CD4-positive, alpha-beta T cell treated with Interleukin-21 for 1 hour (primary cell): ENCODE measurements around the gene SLC10A1.
"Not testable (repeated sequence)": the region's sequence is repeated elsewhere in the genome, so short reads cannot be mapped to it uniquely, and the experiment has no call there.

ENCODE experiments used
- DNase-seq: peaks from one replicate; pipeline ENCODE4 v3.0.0-alpha.2; 2020

Gene SLC10A1

DNA sequence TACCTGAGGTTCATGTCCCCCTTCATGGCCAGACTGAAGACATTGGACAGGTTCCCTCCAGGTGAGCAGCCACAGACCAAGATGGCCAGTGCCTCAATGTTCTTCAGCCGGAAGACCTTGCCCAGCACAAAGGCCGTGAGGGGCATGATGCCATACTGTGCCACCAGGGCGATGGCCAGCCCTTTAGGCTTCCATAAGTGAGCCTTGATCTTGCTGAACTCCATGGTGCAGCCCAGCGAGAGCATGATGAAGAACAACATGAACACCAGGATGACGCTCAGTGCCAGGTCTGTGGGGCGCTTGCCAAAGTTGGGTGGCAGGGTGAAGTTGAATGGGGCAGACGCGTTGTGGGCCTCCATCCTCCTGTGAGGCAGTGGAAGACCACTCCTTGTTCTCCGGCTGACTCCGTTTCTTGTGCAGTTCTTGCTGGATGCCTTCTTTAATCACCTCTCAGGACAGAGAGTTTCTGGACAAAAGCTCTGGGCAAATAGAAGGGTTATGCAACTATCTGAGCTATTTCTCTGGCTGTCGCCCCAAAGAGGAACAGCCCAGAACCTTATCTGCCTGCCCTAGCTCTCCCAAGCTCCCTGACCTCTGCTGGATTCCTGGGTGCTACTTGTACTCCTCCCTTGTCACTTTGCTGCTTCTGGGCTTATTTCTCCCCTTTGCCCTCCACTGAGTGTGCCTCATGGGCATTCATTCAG lies at the start of gene SLC10A1:
Gene SLC10A1 (minus strand): TSS at position 445 of the 704 bp plus-strand sequence. CDS start 86 bp downstream, at position 359.
- no peak for DNase-seq

DNA sequence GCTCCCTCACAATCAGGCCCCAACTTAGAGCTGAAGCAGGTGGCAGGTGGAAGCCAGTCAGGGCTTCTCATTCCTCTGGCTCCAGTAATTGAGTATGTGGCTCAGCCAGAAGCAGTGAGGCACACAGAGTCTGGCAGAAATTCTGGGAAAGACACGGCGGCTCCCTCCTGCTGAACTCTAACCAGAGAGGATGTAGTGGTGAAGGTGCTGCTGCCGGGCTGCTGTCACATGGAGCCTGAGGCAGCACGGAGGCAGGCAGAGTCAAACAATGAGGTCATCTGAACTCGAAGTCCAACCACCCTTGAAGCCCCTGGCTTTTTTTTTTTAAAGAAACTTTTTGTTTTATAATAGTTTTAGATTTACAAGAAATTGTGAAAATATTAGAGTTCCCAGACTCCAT lies 48.7 kb upstream of the SLC10A1 start:
- DNase-seq: no peak

DNA sequence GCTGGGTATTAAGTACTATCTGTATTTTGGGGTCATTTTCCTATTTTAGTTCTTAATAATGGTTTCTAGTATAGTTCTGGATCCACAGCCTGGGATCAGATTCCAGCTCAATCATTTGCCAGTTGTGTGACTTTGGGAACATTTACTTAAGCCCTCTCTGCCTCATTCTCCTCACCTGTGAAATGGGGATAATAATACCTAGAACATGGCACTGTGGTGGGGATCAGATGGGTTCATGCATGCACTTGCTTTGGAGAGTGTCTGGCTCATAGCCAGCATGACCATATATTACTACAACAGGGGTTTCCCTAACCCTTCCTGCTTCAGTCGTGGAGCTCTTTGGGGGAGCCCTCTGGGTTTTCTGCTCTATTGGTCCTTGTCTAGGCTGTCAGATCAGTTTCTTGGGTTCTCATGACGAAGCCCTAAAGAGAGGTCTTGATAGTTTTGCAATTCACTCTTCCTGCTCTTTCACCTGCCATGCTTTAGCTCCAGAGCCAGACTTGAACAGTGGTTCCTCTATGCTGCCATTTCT lies 48.1 kb upstream of the SLC10A1 start:
- DNase-seq: no peak

DNA sequence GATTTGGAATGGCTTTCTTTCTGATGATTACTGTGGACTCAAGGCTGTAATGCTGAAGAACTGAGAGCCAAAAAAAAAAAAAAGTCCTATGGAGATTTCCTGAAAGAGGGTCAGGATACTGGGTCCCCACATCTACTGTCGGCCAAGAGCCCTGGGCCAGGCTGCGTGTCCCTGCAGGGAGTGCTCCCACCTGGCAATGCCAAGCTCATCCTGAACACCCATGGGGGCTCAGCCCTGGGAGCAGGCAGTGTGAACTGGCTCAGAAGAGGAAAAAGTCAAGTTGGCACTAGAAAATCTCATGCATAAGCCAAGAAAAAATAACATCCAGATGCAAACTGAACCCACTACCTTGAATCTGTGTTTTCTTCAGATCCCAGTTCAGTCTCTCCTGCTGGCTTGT lies 47.1 kb upstream of the SLC10A1 start:
- DNase-seq: no peak

DNA sequence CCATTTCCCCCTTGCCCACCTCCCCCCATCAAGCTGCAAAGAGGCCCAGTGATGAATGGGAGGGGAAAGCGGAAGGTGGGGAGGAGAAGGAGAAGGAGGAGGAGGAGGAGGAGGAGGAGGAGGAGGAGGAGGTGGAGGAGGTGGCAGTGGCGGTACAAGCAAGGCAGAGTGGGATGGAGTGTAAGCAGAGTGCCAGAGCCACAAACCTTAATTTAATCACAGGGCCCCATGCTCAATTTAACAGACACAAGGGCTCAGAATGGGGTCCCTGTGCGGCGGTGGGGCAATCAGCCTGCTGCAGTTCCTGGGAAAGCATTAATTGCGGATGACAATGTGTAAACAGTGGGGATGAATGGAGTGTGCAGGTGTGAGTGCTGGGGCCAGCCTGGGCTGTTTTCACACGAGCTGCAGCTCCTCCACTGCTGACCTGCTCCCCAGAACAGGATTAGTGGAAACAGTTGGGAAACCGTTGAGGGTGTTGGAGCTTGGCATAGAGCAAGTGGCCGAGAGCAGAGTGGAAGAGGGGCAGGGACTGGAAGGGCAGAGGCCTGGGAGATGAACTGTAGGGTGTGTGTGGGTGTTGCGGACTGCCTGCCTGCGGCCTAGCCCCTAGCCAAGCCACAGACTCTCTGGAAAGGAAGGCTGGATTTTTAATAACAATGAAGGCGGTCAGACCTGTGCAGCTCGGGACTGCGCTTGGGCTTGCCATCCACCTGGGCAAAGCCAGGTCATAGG lies 45.8 kb upstream of the SLC10A1 start:
- no peak for DNase-seq

DNA sequence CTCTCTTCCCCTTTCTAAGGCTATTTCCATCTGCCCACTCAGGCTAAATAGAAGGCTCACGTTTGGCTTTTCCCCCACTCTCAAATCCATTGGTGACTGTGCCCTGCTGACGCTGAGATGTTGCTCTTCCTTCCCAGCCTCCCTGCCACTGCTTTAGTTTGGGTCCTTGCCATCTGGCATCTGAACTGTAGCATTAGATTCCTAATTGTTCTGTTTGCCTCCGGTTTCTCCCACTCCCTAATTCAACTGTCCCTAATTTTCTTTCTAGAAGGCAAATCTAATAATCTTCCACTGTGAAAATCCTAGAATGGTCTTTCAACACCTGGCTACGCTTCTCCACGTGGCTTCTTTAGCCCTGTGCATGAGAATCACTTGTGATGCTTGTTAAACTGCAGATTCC lies 44.6 kb upstream of the SLC10A1 start:
- no peak for DNase-seq

DNA sequence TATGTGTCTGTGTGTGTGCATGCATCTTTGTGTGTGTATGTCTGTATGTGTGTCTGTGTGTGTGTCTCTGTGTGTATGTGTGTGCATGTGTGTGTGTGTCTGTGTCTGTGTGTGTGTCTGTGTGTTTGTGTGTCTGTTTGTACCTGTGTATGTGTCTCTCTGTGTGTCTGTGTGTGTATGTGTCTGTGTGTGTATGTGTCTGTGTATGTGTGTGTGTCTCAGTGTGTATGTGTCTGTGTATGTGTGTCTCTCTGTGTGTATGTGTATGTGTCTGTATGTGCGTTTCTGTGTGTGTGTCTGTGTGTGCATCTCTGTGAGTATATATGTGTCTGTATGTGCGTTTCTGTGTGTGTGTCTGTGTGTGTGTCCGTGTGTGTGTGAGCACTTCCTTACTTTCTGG lies 42.6 kb upstream of the SLC10A1 start:
- no peak for DNase-seq

DNA sequence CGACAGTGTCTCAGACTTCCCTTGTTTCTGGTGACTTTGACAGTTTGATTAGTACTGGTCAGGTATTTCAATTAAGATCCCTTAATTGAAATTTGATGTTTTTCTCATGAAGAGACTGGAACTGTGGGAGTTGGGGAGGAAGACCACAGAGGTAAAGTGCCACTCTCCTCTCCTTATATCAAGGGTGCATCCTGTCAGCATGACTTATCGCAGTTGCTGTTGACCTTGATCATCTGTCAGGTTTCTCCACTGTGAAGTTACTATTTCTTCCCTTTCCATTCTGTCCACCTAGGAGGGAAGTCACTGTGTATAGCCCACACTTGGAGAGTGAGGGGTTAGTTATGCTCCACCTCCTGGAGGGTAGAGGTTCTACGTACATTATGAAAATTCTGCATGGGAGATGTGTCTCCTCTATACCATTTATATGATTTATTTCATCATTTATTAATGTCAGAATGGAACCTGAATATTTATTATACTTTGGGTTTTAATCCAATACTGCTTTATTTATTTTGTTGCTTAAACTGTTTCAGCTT lies 41.9 kb upstream of the SLC10A1 start:
- DNase-seq: no peak

DNA sequence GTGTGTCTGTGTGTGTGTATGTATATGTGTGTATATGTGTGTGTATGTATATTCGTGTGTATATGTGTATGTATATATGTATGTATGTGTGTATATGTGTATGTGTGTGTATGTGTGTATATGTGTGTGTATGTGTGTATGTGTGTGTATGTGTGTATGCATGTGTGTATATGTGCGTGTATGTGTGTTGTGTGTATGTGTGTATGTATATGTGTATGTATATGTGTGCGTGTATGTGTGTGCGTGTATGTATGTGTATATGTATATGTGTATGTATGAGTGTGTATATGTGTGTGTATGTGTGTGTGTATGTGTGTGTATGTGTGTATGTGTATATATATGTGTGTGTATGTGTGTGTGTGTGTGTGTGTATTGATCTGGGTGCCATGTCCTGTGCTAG lies 31.8 kb upstream of the SLC10A1 start:
- DNase-seq: no peak

DNA sequence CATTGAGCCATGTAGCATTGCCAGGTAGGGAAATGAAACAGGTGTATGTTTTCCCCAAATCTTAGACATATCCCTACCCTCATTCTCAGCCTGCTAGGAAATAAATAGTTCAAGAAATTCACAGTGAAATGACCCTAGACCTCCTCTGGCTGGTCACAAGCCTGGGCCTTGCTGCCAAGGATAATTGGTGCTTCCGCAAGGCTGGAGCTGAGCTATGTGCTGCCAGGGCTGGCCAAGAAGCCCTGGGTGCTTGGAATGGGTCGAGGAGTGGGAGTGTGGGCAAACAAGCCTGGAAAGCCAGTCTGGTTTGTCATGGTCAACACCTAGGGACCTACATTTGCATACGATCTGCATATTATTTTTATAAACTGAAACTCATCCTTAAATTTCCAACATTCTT lies 31.3 kb upstream of the SLC10A1 start:
- DNase-seq: no peak

DNA sequence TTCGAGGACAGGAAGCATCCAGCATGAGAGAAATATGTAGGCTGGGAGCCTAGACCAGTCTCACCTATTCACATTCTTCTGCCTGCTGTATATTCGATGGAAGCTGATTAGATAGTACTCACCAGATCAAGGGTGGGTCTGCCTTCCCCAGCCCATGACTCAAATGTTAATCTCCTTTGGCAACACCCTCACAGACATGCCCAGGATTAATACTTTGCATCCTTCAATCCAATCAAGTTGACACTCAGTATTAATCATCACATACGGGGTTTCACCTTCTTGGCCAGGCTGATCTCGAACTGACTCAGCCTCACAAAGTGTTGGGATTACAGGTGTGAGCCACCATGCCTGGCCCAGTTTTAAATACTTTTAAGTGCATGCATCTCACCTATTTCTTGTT lies 30.5 kb upstream of the SLC10A1 start:
- no peak for DNase-seq

DNA sequence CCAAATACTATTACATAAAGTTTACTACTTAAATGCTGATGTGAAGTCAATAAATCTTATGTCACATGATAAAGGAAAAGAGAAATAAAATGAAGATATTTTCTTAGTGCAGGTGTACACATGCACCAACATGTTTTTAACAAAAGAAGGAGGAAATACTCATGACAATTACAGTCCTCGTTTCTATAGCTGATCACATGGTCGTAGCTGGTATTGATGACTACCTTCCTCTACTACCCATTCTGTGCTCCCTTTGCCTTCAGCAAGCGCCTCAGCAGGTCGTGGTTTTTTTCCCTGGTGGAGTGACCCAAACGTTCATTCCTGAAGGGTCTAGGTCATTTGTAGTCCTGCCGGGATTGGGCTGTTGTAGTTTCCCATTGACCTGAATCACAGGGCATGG lies 25.4 kb upstream of the SLC10A1 start:
- no peak for DNase-seq

DNA sequence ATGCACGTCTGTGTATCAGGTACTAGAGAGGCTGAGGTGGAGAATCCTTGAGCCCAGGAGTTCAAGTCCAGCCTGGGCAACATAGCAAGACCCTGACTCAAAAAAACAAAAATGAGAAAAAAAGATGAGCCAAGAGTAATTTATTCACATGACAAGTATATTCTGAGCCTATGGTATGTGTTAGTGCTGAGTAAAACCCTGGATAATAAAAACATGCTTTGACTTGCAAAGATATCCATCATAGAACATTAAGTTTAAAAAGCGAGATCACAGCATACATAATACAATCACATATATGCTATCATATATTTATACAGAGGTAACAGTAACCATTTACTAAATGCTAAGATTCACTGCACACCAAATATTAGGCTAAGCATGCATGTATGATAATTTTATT lies 23.9 kb upstream of the SLC10A1 start:
- no peak for DNase-seq

DNA sequence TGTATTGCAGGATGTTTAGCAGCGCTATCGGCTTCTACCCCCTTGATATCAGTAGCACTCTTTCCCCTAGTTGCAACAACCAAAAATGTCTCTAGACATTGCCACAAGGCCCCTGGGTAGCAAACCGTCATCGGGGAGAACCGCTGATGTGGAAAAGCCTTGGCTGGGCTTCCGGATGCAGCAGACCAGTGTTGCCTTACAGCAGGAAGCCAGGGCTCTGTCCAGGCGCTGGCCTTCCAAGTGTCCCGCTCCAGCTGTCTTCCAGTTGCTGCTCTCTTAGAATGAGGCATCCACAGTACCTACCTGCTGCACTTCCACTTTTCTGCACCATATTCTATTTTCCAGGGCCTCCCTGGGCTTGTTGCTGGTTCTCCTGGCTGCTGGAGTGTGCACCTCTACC lies 22.6 kb upstream of the SLC10A1 start:
- DNase-seq: no peak

DNA sequence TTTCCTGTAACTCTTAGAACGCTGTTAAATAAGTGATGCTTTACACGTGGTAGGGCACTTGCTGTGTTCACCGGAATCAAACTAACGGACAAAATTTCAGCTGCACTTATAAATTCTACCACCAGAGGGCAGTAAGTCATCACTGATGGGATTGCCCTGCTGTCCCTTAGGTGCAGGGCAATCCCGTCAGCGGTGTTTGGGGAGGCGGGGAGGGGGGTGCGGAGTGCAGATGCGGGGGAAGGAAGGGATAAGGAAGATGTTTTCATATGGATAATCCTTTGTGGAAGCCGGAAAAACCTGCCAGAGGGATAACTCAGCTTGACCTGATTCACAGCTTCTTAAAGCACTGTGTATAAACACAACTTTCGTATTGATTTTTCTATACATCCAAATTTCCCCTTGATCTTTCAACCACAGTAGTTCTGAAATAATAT lies 21.7 kb upstream of the SLC10A1 start:
- peak; percentile 73 for DNase-seq

DNA sequence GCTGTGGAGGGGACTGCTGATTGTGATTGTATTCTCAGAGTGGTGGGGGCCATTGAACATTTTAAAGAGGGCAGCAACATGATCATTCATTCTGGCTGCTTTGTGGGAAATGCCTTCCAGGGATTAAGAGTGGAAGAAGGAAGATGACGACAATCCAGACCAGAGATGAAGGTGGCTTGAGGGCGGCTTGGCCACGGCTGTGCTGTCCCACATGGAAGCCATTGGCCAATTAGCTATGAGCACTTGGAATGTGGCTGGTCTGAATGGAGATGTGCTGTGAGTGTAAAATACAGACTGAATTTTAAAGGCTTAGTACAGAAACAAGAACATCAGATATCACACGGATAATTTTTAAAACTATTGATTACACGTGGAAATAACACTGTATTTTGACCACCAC lies 19.2 kb upstream of the SLC10A1 start:
- DNase-seq: no peak

DNA sequence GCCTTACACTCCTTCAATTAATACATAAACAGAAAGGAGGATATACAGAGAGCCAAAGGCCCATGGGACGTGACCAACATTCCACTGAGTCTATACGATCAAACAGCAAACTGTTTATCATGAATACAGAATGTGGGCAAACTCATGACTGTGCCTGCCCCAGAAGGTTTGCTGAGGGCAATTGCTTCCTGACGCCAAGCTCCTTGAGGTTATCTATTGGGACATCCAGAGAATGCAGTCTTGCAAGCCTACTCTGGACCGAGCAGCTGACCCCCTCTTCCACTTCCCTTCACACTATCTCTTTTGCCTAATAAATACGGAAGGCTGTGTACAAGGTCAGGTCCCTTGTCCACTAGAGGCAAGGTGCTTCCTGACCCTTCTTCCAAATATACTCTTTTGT lies 18.5 kb upstream of the SLC10A1 start:
- DNase-seq: no peak

DNA sequence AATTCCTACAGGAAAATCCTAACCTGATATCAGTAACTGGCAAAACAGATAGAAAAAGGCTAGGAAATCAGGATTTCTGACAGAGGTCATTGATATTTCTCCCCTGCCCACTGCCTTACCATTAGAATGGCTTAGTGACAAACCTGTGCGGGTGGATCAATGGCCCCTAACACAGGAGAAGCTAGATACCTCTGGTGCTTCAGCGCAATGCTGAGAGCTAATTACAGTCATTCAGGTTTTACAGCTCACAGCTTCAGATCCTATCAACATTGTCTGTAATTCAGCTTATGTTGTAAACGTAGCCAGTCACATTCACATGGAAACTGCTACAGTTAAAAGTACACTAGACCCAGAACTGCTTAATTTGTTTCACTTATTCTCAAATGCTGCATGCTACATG lies 17.4 kb upstream of the SLC10A1 start:
- DNase-seq: no peak

DNA sequence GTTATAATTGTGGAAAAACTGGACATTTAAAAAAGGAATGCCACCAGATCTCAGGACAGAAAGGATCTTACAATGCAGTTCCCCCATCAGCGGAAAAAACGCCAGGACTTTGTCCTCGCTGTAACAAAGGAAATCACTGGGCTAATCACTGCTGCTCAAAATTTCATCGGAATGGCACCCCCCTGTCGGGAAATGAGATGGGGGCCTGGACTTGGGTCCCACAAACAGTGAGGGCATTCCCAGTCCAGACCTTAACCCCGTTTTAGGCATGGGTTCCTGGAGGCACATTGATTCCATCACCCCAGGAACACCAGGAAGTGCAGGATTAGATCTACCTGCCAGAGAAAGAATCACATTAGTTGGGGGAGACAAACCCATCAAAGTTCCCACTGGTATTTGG lies 16.3 kb upstream of the SLC10A1 start:
- DNase-seq: not testable (repeated sequence)

DNA sequence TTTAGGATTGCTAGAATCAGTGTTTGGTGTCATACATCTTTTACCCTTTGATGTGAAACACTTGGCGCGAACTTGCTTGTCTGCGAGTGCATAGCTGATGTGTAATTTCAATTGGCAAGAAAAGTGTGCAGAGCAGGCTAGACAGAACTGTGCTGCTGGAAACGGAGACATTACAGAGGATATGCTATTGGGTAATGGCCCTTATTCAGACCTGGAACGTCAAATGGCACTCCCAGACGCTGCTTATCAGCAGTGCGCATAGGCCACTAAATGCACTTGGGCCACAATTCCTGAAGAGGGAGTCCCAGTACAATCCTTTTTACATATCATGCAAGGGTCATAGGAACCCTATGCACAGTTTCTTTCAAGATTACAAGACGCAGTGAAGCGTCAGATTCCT lies 15.7 kb upstream of the SLC10A1 start:
- no peak for DNase-seq

DNA sequence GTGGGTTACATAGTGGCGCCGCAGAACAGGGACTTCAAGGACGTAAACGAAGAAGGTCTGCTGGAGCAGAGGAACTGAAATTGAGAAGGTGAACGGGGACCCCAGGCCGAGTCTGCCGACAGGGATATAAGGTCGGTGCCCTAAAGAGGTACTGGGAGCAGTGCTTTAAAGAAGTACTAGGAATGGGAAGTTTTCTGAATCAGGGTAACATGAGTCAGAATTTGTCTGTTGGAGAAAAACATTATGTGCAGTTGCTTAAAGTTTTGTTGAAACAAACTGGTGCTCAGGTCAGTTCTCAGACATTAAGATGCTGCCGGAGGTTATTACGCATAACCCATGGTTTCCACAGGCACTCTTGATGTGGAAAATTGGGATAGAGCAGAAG lies 14.8 kb upstream of the SLC10A1 start:
- DNase-seq: no peak

DNA sequence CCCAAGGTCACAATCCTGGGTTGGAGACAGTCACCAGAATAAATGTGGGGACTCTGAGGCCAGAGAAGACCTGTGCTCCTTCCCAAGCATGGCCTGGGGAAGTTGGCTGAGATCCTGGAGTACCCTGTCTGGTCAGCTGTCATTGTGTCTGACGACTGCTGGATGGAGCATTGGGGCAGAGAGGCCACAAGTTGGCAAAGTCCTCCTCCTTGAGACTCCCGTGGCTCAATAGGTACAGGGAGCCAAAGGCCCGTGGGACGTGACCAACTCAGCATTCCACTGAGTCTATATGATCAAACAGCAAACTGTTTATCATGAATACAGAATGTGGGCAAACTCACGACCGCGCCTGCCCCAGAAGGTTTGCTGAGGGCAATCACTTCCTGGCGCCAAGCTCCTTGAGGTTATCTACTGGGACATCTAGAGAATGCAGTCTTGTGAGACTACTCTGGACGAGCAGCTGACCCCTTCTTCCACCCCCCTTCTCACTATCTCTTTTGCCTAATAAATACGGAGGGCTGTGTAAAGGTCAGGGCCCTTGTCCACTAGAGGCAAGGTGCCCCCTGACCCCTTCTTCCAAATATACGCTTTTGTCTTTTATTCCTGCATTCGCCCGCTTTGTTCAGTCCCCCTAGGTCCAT lies 14.3 kb upstream of the SLC10A1 start:
- no peak for DNase-seq

DNA sequence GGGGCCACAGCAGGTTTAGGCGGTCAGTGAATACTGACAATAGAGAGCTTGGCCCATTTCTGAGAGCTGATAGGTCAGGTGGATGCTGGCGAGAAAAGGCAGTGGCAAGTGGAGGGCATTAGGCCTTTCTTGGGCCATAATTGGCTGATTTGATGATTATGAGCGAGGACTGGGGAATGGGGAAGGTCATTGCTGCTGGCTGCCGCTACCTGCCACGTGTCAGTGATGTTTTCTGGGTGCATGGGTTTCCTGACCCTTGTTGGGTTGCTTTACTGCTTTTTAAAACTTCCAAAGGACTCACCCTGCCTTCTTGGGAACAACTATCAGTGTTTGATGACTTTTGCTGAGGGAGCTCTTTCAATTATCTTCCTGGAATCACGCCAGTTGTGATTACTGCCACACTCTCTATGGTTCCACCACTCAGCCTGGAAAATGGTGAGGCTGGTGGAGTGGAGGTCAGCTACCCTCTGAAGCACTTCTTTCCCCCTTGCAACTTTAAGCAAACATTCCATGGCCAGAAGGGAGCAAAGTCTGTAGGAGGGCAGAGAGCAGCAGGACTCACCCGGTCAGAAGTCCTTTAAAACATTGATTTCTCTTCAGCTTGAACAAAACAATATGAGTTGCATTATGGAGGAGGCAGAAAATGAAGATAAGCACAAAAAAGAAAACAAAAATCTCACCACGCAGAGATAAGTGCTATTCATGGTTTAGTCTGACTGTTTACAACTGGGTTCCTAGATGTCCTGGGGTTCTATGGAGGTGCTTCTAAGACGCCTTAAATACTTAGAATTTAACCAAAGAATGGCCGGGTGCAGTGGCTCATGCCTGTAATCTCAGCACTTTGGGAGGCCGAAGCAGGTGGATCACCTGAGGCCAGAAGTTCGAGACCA lies 12.1 kb upstream of the SLC10A1 start:
- DNase-seq: no peak
